ENCODE results near the gene SLC45A2.

SLC45A2 gene

GRCh38 chr5:34022121-34022705, 37.7 kb upstream of the SLC45A2 start:
- peak; percentile 100 for ATAC-seq (ENCODE audit: insufficient read depth, low read depth)
- H3K4me3 ChIP-seq (ENCODE audit: low read depth in 1 of 2, low read length in 2 of 2), result peak overlapping the region in 1 of 2 experiments; percentile 34; a peak in 1 of 4 replicates
- H3K4me2 ChIP-seq (ENCODE audit: insufficient read depth, low read length), result peak overlapping the region; percentile 45

GRCh38 chr5:34021334-34021733, 36.8 kb upstream of the SLC45A2 start:
- Histone ChIP-seq H3K27ac (ENCODE audit: low read length) (peak overlapping the region; percentile 94), H3K4me2 (ENCODE audit: insufficient read depth, low read length) (no peak overlapping the region), H3K4me1 (ENCODE audit: insufficient read depth, low read length) (peaks cover 23% of the 10 kb centered on the region), H3K79me2 (ENCODE audit: insufficient read depth, low read length) (no peaks in the 10 kb centered on the region), H3K36me3 (ENCODE audit: insufficient read depth, low read length) (peaks cover 3% of the 10 kb centered on the region; the same call in 1 of the 2 replicates), H3K27me3 (ENCODE audit: insufficient read depth, low read length, poor library complexity) (no peaks in the 10 kb centered on the region), H3K9me3 (ENCODE audit: insufficient read depth, low read length, severe bottlenecking) (no peaks in the 10 kb centered on the region), H3K9ac (ENCODE audit: low read depth, low read length) (peak overlapping the region; percentile 41; the same call in 1 of the 2 replicates), H2AFZ (ENCODE audit: low read depth, low read length) (peak overlapping the region; percentile 84; the same call in 1 of the 2 replicates), H4K20me1 (ENCODE audit: insufficient read depth, low read length) (no peaks in the 10 kb centered on the region), H3K4me3 (ENCODE audit: low read depth in 1 of 2, low read length in 2 of 2) (no peak overlapping the region)
- ATAC-seq (ENCODE audit: insufficient read depth, low read depth) (no peak), DNase-seq (no peak)
- TF ChIP-seq CTCF (IDR thresholded peaks at IDR 0.05; ENCODE audit: borderline replicate concordance, extremely low read depth, low read length, poor library complexity, severe bottlenecking) (no peak), EZH2 (IDR thresholded peaks at IDR 0.05; ENCODE audit: borderline replicate concordance, low read depth, low read length, severe bottlenecking) (no peak)

More at GRCh38 chr5:34022121-34022705, 37.7 kb upstream of the SLC45A2 start:
- H3K27me3 ChIP-seq (ENCODE audit: insufficient read depth, low read length, poor library complexity), result no peaks in the 10 kb centered on the region
- peaks cover 23% of the 10 kb centered on the region for H3K4me1 ChIP-seq (ENCODE audit: insufficient read depth, low read length)
- peak overlapping the region; percentile 41 for H3K9ac ChIP-seq (ENCODE audit: low read depth, low read length)
- H3K36me3 ChIP-seq (ENCODE audit: insufficient read depth, low read length), result peaks cover 3% of the 10 kb centered on the region; the same call in 1 of the 2 replicates
- DNase-seq, result peak; percentile 81
- H4K20me1 ChIP-seq (ENCODE audit: insufficient read depth, low read length), result no peaks in the 10 kb centered on the region
- H3K9me3 ChIP-seq (ENCODE audit: insufficient read depth, low read length, severe bottlenecking), result no peaks in the 10 kb centered on the region
- H3K79me2 ChIP-seq (ENCODE audit: insufficient read depth, low read length), result no peaks in the 10 kb centered on the region
- no peak for TF ChIP-seq CTCF (IDR thresholded peaks at IDR 0.05; ENCODE audit: borderline replicate concordance, extremely low read depth, low read length, poor library complexity, severe bottlenecking)
- TF ChIP-seq EZH2 (IDR thresholded peaks at IDR 0.05; ENCODE audit: borderline replicate concordance, low read depth, low read length, severe bottlenecking), result no peak
- peak overlapping the region; percentile 94 for H3K27ac ChIP-seq (ENCODE audit: low read length)
- peak overlapping the region; percentile 84 for H2AFZ ChIP-seq (ENCODE audit: low read depth, low read length)

- ATAC-seq (ENCODE audit: insufficient read depth, low read depth) (no peak), DNase-seq (no peak)
- Histone ChIP-seq H3K9me3 (ENCODE audit: insufficient read depth, low read length, severe bottlenecking) (no peaks in the 10 kb centered on the region), H4K20me1 (ENCODE audit: insufficient read depth, low read length) (no peaks in the 10 kb centered on the region), H3K36me3 (ENCODE audit: insufficient read depth, low read length) (peaks cover 3% of the 10 kb centered on the region; the same call in 1 of the 2 replicates), H3K27me3 (ENCODE audit: insufficient read depth, low read length, poor library complexity) (no peaks in the 10 kb centered on the region), H3K4me3 (ENCODE audit: low read depth in 1 of 2, low read length in 2 of 2) (no peak overlapping the region), H3K4me1 (ENCODE audit: insufficient read depth, low read length) (peaks cover 23% of the 10 kb centered on the region), H3K27ac (ENCODE audit: low read length) (no peak overlapping the region), H2AFZ (ENCODE audit: low read depth, low read length) (no peak overlapping the region), H3K4me2 (ENCODE audit: insufficient read depth, low read length) (no peak overlapping the region), H3K79me2 (ENCODE audit: insufficient read depth, low read length) (no peaks in the 10 kb centered on the region), H3K9ac (ENCODE audit: low read depth, low read length) (no peak overlapping the region)
- TF ChIP-seq EZH2 (IDR thresholded peaks at IDR 0.05; ENCODE audit: borderline replicate concordance, low read depth, low read length, severe bottlenecking), result no peak
- no peak for TF ChIP-seq CTCF (IDR thresholded peaks at IDR 0.05; ENCODE audit: borderline replicate concordance, extremely low read depth, low read length, poor library complexity, severe bottlenecking)
These were observed 36.2 kb upstream of the SLC45A2 start for GRCh38 chr5:34020726-34021125.

All from DND-41 (cell line).